GM12874 (cell line): Measurements from ENCODE around the gene TALDO1.

Experiments used
- CTCF ChIP-seq: IDR thresholded peaks from 2 replicates; pipeline ENCODE4 v1.5.1; 2011; ENCODE audit warnings: low read depth, mild to moderate bottlenecking, control low read depth, low read length, moderate library complexity; ENCODE audit not compliant: insufficient read depth

TALDO1 gene

GRCh38 chr11:729492-730074 is 17.7 kb upstream of the TALDO1 start:
- no peak for TF ChIP-seq CTCF

- no peak for TF ChIP-seq CTCF
Measured at GRCh38 chr11:733072-733471, 14.2 kb upstream of the TALDO1 start.

- no peak for TF ChIP-seq CTCF
Measured at GRCh38 chr11:737366-737765, 9.9 kb upstream of the TALDO1 start.

GRCh38 chr11:742156-742546 is 5.1 kb upstream of the TALDO1 start:
- no peak for TF ChIP-seq CTCF

- no peak for TF ChIP-seq CTCF
Measured at GRCh38 chr11:742571-743201, 4.6 kb upstream of the TALDO1 start.

GRCh38 chr11:745428-745827 is 1.8 kb upstream of the TALDO1 start:
- TF ChIP-seq CTCF: no peak

- TF ChIP-seq CTCF: no peak
Measured at GRCh38 chr11:746289-747157, 741 bp upstream of the TALDO1 start.
